ENCODE measurements around the gene TMCO2.
"Not testable (repeated sequence)": the region's sequence is repeated elsewhere in the genome, so short reads cannot be mapped to it uniquely, and the experiment has no call there.

- TF ChIP-seq CTCF (IDR thresholded peaks at IDR 0.05 in 4 of 5, conservative IDR thresholded peaks at IDR 0.05 in 1 of 5); POLR2A (IDR thresholded peaks at IDR 0.05): not testable (repeated sequence)
Measured at GRCh38 chr1:40221471-40221905, 26.2 kb upstream of the TMCO2 start.
